SJCRH30 (cell line): Measurements from ENCODE around the gene CUL4A. TPM values are rescaled to one million over a fixed set of nuclear protein-coding genes. Genes with fewer than 3 reads are reported as not detected.

ENCODE experiments used
- DNase-seq, 2 experiments: peaks; one replicate each; pipeline ENCODE4 v3.0.0-alpha.2; 2015 to 2020
- H3K27ac ChIP-seq: fragments of 250-450 bp; sonication (Bioruptor Pico); 2 replicates; pipeline ENCODE4 v1.5.1; 2020; ENCODE audit warnings: mild to moderate bottlenecking, moderate library complexity
- H3K27me3 ChIP-seq: fragments of 250-450 bp; sonication (Bioruptor Pico); 2 replicates; pipeline ENCODE4 v1.5.1; 2020; ENCODE audit warnings: mild to moderate bottlenecking, moderate library complexity
- H3K36me3 ChIP-seq: fragments of 250-450 bp; sonication (Bioruptor Pico); 2 replicates; pipeline ENCODE4 v1.5.1; 2020; ENCODE audit warnings: mild to moderate bottlenecking, moderate library complexity
- H3K4me1 ChIP-seq: fragments of 250-450 bp; sonication (Bioruptor Pico); 2 replicates; pipeline ENCODE4 v1.5.1; 2020; ENCODE audit warnings: mild to moderate bottlenecking, moderate library complexity
- H3K4me3 ChIP-seq: fragments of 250-450 bp; sonication (Bioruptor Pico); 2 replicates; pipeline ENCODE4 v1.5.1; 2020; ENCODE audit warnings: mild to moderate bottlenecking, moderate library complexity
- H3K9me3 ChIP-seq: fragments of 250-450 bp; sonication (Bioruptor Pico); replicated peaks from 2 replicates; pipeline ENCODE4 v1.5.1; 2020; ENCODE audit warnings: mild to moderate bottlenecking, moderate library complexity
- total RNA-seq: library from RNA; depleted of rRNA; stranded (reverse); fragments of >200 nt; shearing (Covaris generic); gene quantifications from 2 replicates; pipeline ENCODE4 v1.2.3, GENCODE V29; 2014

The CUL4A gene
- total RNA-seq, 1 experiment from 2014 or later = 67.4 TPM

- H3K27ac ChIP-seq = peak within 1 kb of the TSS; percentile 94
- H3K4me3 ChIP-seq = peak within 1 kb of the TSS; percentile 91
- H3K9me3 ChIP-seq = no peaks in the 10 kb centered on the region
- H3K36me3 ChIP-seq = peaks cover 8% of the 10 kb centered on the region
- peak; percentile 88 to 91 for DNase-seq
- peaks cover 7% of the 10 kb centered on the region; the same call in 1 of the 2 replicates for H3K4me1 ChIP-seq
- H3K27me3 ChIP-seq = no peaks in the 10 kb centered on the region
These were observed 735 bp upstream of the CUL4A start, which contains the start of gene PCID2 for GRCh38 chr13:113208421-113209335. Gene PCID2 (minus strand): TSS chr13:113208669. CDS start chr13:113208634, 35 bp downstream.

GRCh38 chr13:113209759-113210421 is 477 bp downstream of the CUL4A start:
- Histone ChIP-seq H3K36me3 (peaks cover 8% of the 10 kb centered on the region), H3K4me3 (peak overlapping the region; percentile 91), H3K27me3 (no peaks in the 10 kb centered on the region), H3K27ac (peak overlapping the region; percentile 29; the same call in 1 of the 2 replicates), H3K4me1 (peaks cover 7% of the 10 kb centered on the region; the same call in 1 of the 2 replicates), H3K9me3 (no peaks in the 10 kb centered on the region)
- DNase-seq = peak; percentile 29 to 53

GRCh38 chr13:113210833-113211232 is 1.4 kb downstream of the CUL4A start:
- Histone ChIP-seq H3K27ac (no peak overlapping the region), H3K36me3 (peaks cover 8% of the 10 kb centered on the region), H3K4me3 (peak overlapping the region; percentile 91; the same call in 1 of the 2 replicates), H3K27me3 (no peaks in the 10 kb centered on the region), H3K9me3 (no peaks in the 10 kb centered on the region), H3K4me1 (peaks cover 7% of the 10 kb centered on the region; the same call in 1 of the 2 replicates)
- DNase-seq = no peak

- Histone ChIP-seq H3K9me3 (no peaks in the 10 kb centered on the region), H3K27me3 (no peaks in the 10 kb centered on the region), H3K4me3 (no peak overlapping the region), H3K4me1 (peaks cover 12% of the 10 kb centered on the region; the same call in 1 of the 2 replicates), H3K36me3 (peaks cover 8% of the 10 kb centered on the region), H3K27ac (no peak overlapping the region)
- DNase-seq = peak in 1 of 2 experiments; percentile 21
These were observed 2.4 kb downstream of the CUL4A start for GRCh38 chr13:113211774-113212173.

GRCh38 chr13:113216254-113217048 is 7.0 kb downstream of the CUL4A start:
- Histone ChIP-seq H3K27ac (no peak overlapping the region), H3K9me3 (no peaks in the 10 kb centered on the region), H3K36me3 (peaks cover 15% of the 10 kb centered on the region), H3K27me3 (no peaks in the 10 kb centered on the region), H3K4me1 (peaks cover 6% of the 10 kb centered on the region; the same call in 1 of the 2 replicates), H3K4me3 (no peak overlapping the region)
- DNase-seq = peak in 1 of 2 experiments; percentile 11

GRCh38 chr13:113218586-113218985 is 9.2 kb downstream of the CUL4A start:
- H3K4me1 ChIP-seq = peaks cover 6% of the 10 kb centered on the region; the same call in 1 of the 2 replicates
- H3K4me3 ChIP-seq = no peak overlapping the region
- no peaks in the 10 kb centered on the region for H3K27me3 ChIP-seq
- DNase-seq = no peak
- no peaks in the 10 kb centered on the region for H3K9me3 ChIP-seq
- no peak overlapping the region for H3K27ac ChIP-seq
- H3K36me3 ChIP-seq = peaks cover 9% of the 10 kb centered on the region

- Histone ChIP-seq H3K27ac (no peak overlapping the region), H3K9me3 (no peaks in the 10 kb centered on the region), H3K36me3 (peaks cover 9% of the 10 kb centered on the region), H3K4me1 (peaks cover 6% of the 10 kb centered on the region; the same call in 1 of the 2 replicates), H3K4me3 (no peak overlapping the region), H3K27me3 (no peaks in the 10 kb centered on the region)
- DNase-seq = no peak
These were observed 10.0 kb downstream of the CUL4A start for GRCh38 chr13:113219256-113219940.

GRCh38 chr13:113220141-113220598 is 10.8 kb downstream of the CUL4A start:
- Histone ChIP-seq H3K4me1 (peaks cover 6% of the 10 kb centered on the region; the same call in 1 of the 2 replicates), H3K9me3 (no peaks in the 10 kb centered on the region), H3K36me3 (peaks cover 10% of the 10 kb centered on the region), H3K4me3 (no peak overlapping the region), H3K27ac (no peak overlapping the region), H3K27me3 (no peaks in the 10 kb centered on the region)
- DNase-seq = no peak

- H3K9me3 ChIP-seq = no peaks in the 10 kb centered on the region
- no peak overlapping the region for H3K4me3 ChIP-seq
- peaks cover 6% of the 10 kb centered on the region; the same call in 1 of the 2 replicates for H3K4me1 ChIP-seq
- no peaks in the 10 kb centered on the region for H3K27me3 ChIP-seq
- peak in 1 of 2 experiments; percentile 14 for DNase-seq
- peaks cover 11% of the 10 kb centered on the region for H3K36me3 ChIP-seq
- H3K27ac ChIP-seq = no peak overlapping the region
These were observed 11.5 kb downstream of the CUL4A start for GRCh38 chr13:113220877-113221276.

GRCh38 chr13:113223070-113223469 is 13.7 kb downstream of the CUL4A start:
- H3K27me3 ChIP-seq = no peaks in the 10 kb centered on the region
- no peaks in the 10 kb centered on the region for H3K9me3 ChIP-seq
- H3K27ac ChIP-seq = no peak overlapping the region
- H3K4me3 ChIP-seq = no peak overlapping the region
- no peak for DNase-seq
- H3K36me3 ChIP-seq = peaks cover 16% of the 10 kb centered on the region
- H3K4me1 ChIP-seq = no peaks in the 10 kb centered on the region

GRCh38 chr13:113224486-113224885 is 15.1 kb downstream of the CUL4A start:
- DNase-seq = no peak
- no peak overlapping the region for H3K4me3 ChIP-seq
- H3K36me3 ChIP-seq = peaks cover 16% of the 10 kb centered on the region
- H3K9me3 ChIP-seq = no peaks in the 10 kb centered on the region
- H3K4me1 ChIP-seq = no peaks in the 10 kb centered on the region
- no peak overlapping the region for H3K27ac ChIP-seq
- H3K27me3 ChIP-seq = no peaks in the 10 kb centered on the region

GRCh38 chr13:113225515-113225914 is 16.1 kb downstream of the CUL4A start:
- Histone ChIP-seq H3K9me3 (no peaks in the 10 kb centered on the region), H3K36me3 (peaks cover 16% of the 10 kb centered on the region), H3K4me1 (no peaks in the 10 kb centered on the region), H3K4me3 (no peak overlapping the region), H3K27me3 (no peaks in the 10 kb centered on the region), H3K27ac (no peak overlapping the region)
- DNase-seq = no peak

- Histone ChIP-seq H3K9me3 (no peaks in the 10 kb centered on the region), H3K4me3 (no peak overlapping the region), H3K27me3 (no peaks in the 10 kb centered on the region), H3K4me1 (no peaks in the 10 kb centered on the region), H3K36me3 (peaks cover 7% of the 10 kb centered on the region; the same call in 1 of the 2 replicates), H3K27ac (no peak overlapping the region)
- no peak for DNase-seq
These were observed 17.5 kb downstream of the CUL4A start for GRCh38 chr13:113226873-113227450.
